Measurements from ENCODE around the gene CTR9.

GRCh38 chr11:10742460-10743208, 8.4 kb upstream of the CTR9 start:
- TF ChIP-seq CENPBD1 (CRISPR knock-in tag; IDR thresholded peaks at IDR 0.05; ENCODE audit: borderline replicate concordance, low read depth) (no peak), AHR (CRISPR knock-in tag; IDR thresholded peaks at IDR 0.05) (no peak), EHMT2 (IDR thresholded peaks at IDR 0.05; ENCODE audit: borderline replicate concordance, low read depth, low read length) (no peak), SUZ12 (IDR thresholded peaks at IDR 0.05; ENCODE audit: low read depth, low read length) (no peak), POLR2AphosphoS5 (IDR thresholded peaks at IDR 0.05; ENCODE audit: low read depth, low read length) (no peak)

Data from HepG2 (cell line).